Measurements from ENCODE around the gene FATE1. TPM values are rescaled to one million over a fixed set of nuclear protein-coding genes. Genes with fewer than 3 reads are reported as not detected.

Gene FATE1
- total RNA-seq, 1 donor from 2014 or later: not detected

- Mint-ChIP-seq H3K4me3 (ENCODE audit: low read depth) (no peak overlapping the region), H3K27ac (no peak overlapping the region)
- intact Hi-C loops (cut with micrococcal nuclease): no loop called here
These were observed 4.0 kb upstream of the FATE1 start for GRCh38 chrX:151711787-151712186.

GRCh38 chrX:151712253-151712652 is 3.6 kb upstream of the FATE1 start:
- no peaks in the 10 kb centered on the region for H3K9me3 Mint-ChIP-seq
- no peaks in the 10 kb centered on the region for H3K36me3 Mint-ChIP-seq (ENCODE audit: low read depth)
- intact Hi-C loops (cut with micrococcal nuclease): no loop called here
- H3K27ac Mint-ChIP-seq: no peak overlapping the region
- no peaks in the 10 kb centered on the region for H3K4me1 Mint-ChIP-seq (ENCODE audit: low read depth)
- H3K4me3 Mint-ChIP-seq (ENCODE audit: low read depth): no peak overlapping the region
- no peaks in the 10 kb centered on the region for H3K27me3 Mint-ChIP-seq (ENCODE audit: low read depth)
- DNase-seq (ENCODE audit: low spot score): no peak

More at GRCh38 chrX:151711787-151712186, 4.0 kb upstream of the FATE1 start:
- no peaks in the 10 kb centered on the region for H3K9me3 Mint-ChIP-seq
- H3K27me3 Mint-ChIP-seq (ENCODE audit: low read depth): no peaks in the 10 kb centered on the region
- no peaks in the 10 kb centered on the region for H3K36me3 Mint-ChIP-seq (ENCODE audit: low read depth)
- no peaks in the 10 kb centered on the region for H3K4me1 Mint-ChIP-seq (ENCODE audit: low read depth)
- DNase-seq (ENCODE audit: low spot score): no peak

GRCh38 chrX:151713849-151714248 is 2.0 kb upstream of the FATE1 start:
- Mint-ChIP-seq H3K4me1 (ENCODE audit: low read depth) (no peaks in the 10 kb centered on the region), H3K36me3 (ENCODE audit: low read depth) (no peaks in the 10 kb centered on the region), H3K27me3 (ENCODE audit: low read depth) (no peaks in the 10 kb centered on the region), H3K4me3 (ENCODE audit: low read depth) (no peak overlapping the region), H3K27ac (no peak overlapping the region), H3K9me3 (no peaks in the 10 kb centered on the region)
- no peak for DNase-seq (ENCODE audit: low spot score)
- intact Hi-C loops (cut with micrococcal nuclease): no loop called here

- H3K27ac Mint-ChIP-seq: no peak overlapping the region
- intact Hi-C loops (cut with micrococcal nuclease): no loop called here
- H3K9me3 Mint-ChIP-seq: no peaks in the 10 kb centered on the region
- DNase-seq (ENCODE audit: low spot score): no peak
- H3K4me3 Mint-ChIP-seq (ENCODE audit: low read depth): no peak overlapping the region
- no peaks in the 10 kb centered on the region for H3K4me1 Mint-ChIP-seq (ENCODE audit: low read depth)
- no peaks in the 10 kb centered on the region for H3K36me3 Mint-ChIP-seq (ENCODE audit: low read depth)
- H3K27me3 Mint-ChIP-seq (ENCODE audit: low read depth): no peaks in the 10 kb centered on the region
These were observed 1.5 kb upstream of the FATE1 start for GRCh38 chrX:151714362-151714761.

GRCh38 chrX:151722241-151722846 is 6.5 kb downstream of the FATE1 start:
- no peaks in the 10 kb centered on the region for H3K9me3 Mint-ChIP-seq
- H3K4me3 Mint-ChIP-seq (ENCODE audit: low read depth): no peak overlapping the region
- H3K27ac Mint-ChIP-seq: no peak overlapping the region
- intact Hi-C loops (cut with micrococcal nuclease): no loop called here
- H3K4me1 Mint-ChIP-seq (ENCODE audit: low read depth): no peaks in the 10 kb centered on the region
- H3K27me3 Mint-ChIP-seq (ENCODE audit: low read depth): no peaks in the 10 kb centered on the region
- no peak for DNase-seq (ENCODE audit: low spot score)
- no peaks in the 10 kb centered on the region for H3K36me3 Mint-ChIP-seq (ENCODE audit: low read depth)

GRCh38 chrX:151723156-151723760 is 7.4 kb downstream of the FATE1 start:
- H3K36me3 Mint-ChIP-seq (ENCODE audit: low read depth): no peaks in the 10 kb centered on the region
- H3K27me3 Mint-ChIP-seq (ENCODE audit: low read depth): no peaks in the 10 kb centered on the region
- DNase-seq (ENCODE audit: low spot score): no peak
- no peak overlapping the region for H3K4me3 Mint-ChIP-seq (ENCODE audit: low read depth)
- H3K9me3 Mint-ChIP-seq: no peaks in the 10 kb centered on the region
- H3K27ac Mint-ChIP-seq: no peak overlapping the region
- H3K4me1 Mint-ChIP-seq (ENCODE audit: low read depth): no peaks in the 10 kb centered on the region
- intact Hi-C loops (cut with micrococcal nuclease): no loop called here

- DNase-seq (ENCODE audit: low spot score): no peak
- Mint-ChIP-seq H3K4me1 (ENCODE audit: low read depth) (no peaks in the 10 kb centered on the region), H3K27ac (no peak overlapping the region), H3K9me3 (no peaks in the 10 kb centered on the region), H3K36me3 (ENCODE audit: low read depth) (no peaks in the 10 kb centered on the region), H3K4me3 (ENCODE audit: low read depth) (no peak overlapping the region), H3K27me3 (ENCODE audit: low read depth) (no peaks in the 10 kb centered on the region)
- intact Hi-C loops (cut with micrococcal nuclease): no loop called here
These were observed 8.9 kb downstream of the FATE1 start for GRCh38 chrX:151724563-151725337.

- Mint-ChIP-seq H3K4me3 (ENCODE audit: low read depth) (no peak overlapping the region), H3K36me3 (ENCODE audit: low read depth) (no peaks in the 10 kb centered on the region), H3K9me3 (no peaks in the 10 kb centered on the region), H3K27ac (no peak overlapping the region), H3K4me1 (ENCODE audit: low read depth) (no peaks in the 10 kb centered on the region), H3K27me3 (ENCODE audit: low read depth) (no peaks in the 10 kb centered on the region)
- intact Hi-C loops (cut with micrococcal nuclease): no loop called here
- no peak for DNase-seq (ENCODE audit: low spot score)
These were observed 9.4 kb downstream of the FATE1 start for GRCh38 chrX:151725338-151725614.

- intact Hi-C loops (cut with micrococcal nuclease): no loop called here
- Mint-ChIP-seq H3K36me3 (ENCODE audit: low read depth) (no peaks in the 10 kb centered on the region), H3K4me1 (ENCODE audit: low read depth) (no peaks in the 10 kb centered on the region), H3K4me3 (ENCODE audit: low read depth) (no peak overlapping the region), H3K27ac (no peak overlapping the region), H3K9me3 (no peaks in the 10 kb centered on the region), H3K27me3 (ENCODE audit: low read depth) (no peaks in the 10 kb centered on the region)
- no peak for DNase-seq (ENCODE audit: low spot score)
These were observed 10.9 kb downstream of the FATE1 start for GRCh38 chrX:151726751-151727150.

GRCh38 chrX:151727346-151727745 is 11.5 kb downstream of the FATE1 start:
- Mint-ChIP-seq H3K27me3 (ENCODE audit: low read depth) (no peaks in the 10 kb centered on the region), H3K4me3 (ENCODE audit: low read depth) (no peak overlapping the region), H3K9me3 (no peaks in the 10 kb centered on the region), H3K4me1 (ENCODE audit: low read depth) (no peaks in the 10 kb centered on the region), H3K36me3 (ENCODE audit: low read depth) (no peaks in the 10 kb centered on the region), H3K27ac (no peak overlapping the region)
- intact Hi-C loops (cut with micrococcal nuclease): no loop called here
- DNase-seq (ENCODE audit: low spot score): no peak

GRCh38 chrX:151729056-151729725 is 13.4 kb downstream of the FATE1 start:
- Mint-ChIP-seq H3K27ac (no peak overlapping the region), H3K4me3 (ENCODE audit: low read depth) (no peak overlapping the region), H3K36me3 (ENCODE audit: low read depth) (no peaks in the 10 kb centered on the region), H3K4me1 (ENCODE audit: low read depth) (no peaks in the 10 kb centered on the region), H3K27me3 (ENCODE audit: low read depth) (no peaks in the 10 kb centered on the region), H3K9me3 (no peaks in the 10 kb centered on the region)
- no peak for DNase-seq (ENCODE audit: low spot score)
- intact Hi-C loops (cut with micrococcal nuclease): no loop called here

GRCh38 chrX:151734446-151734845 is 18.6 kb downstream of the FATE1 start, which contains the start of gene CNGA2:
TSS of gene CNGA2 (plus strand) at chrX:151734746. CDS start at chrX:151738484, 3,738 bp downstream.
- no peaks in the 10 kb centered on the region for H3K9me3 Mint-ChIP-seq
- no peaks in the 10 kb centered on the region for H3K36me3 Mint-ChIP-seq (ENCODE audit: low read depth)
- no peak within 1 kb of the TSS for H3K27ac Mint-ChIP-seq
- DNase-seq (ENCODE audit: low spot score): no peak
- intact Hi-C loops (cut with micrococcal nuclease): no loop called here
- no peaks in the 10 kb centered on the region for H3K27me3 Mint-ChIP-seq (ENCODE audit: low read depth)
- no peak within 1 kb of the TSS for H3K4me3 Mint-ChIP-seq (ENCODE audit: low read depth)
- no peaks in the 10 kb centered on the region for H3K4me1 Mint-ChIP-seq (ENCODE audit: low read depth)

GRCh38 chrX:151735219-151735618 is 19.4 kb downstream of the FATE1 start:
- no peak overlapping the region for H3K27ac Mint-ChIP-seq
- H3K9me3 Mint-ChIP-seq: no peaks in the 10 kb centered on the region
- intact Hi-C loops (cut with micrococcal nuclease): no loop called here
- DNase-seq (ENCODE audit: low spot score): no peak
- no peak overlapping the region for H3K4me3 Mint-ChIP-seq (ENCODE audit: low read depth)
- H3K36me3 Mint-ChIP-seq (ENCODE audit: low read depth): no peaks in the 10 kb centered on the region
- H3K27me3 Mint-ChIP-seq (ENCODE audit: low read depth): no peaks in the 10 kb centered on the region
- no peaks in the 10 kb centered on the region for H3K4me1 Mint-ChIP-seq (ENCODE audit: low read depth)
